ENCODE results near the gene CSF3. TPM values are rescaled to one million over a fixed set of nuclear protein-coding genes. Genes with fewer than 3 reads are reported as not detected.
A peak's percentile ranks its signal among the peaks of the same experiment; 100 is the strongest.

Gene CSF3
- 1.9 TPM for total RNA-seq
- long read RNA-seq, result 0 reads

- Histone ChIP-seq H3K36me3 (peaks cover 13% of the 10 kb centered on the region), H3K4me3 (peak within 1 kb of the TSS; percentile 14), H3K9me3 (no peaks in the 10 kb centered on the region), H3K4me1 (peaks cover 57% of the 10 kb centered on the region), H3K27ac (peak within 1 kb of the TSS; percentile 68), H3K27me3 (ENCODE audit: low read depth) (no peaks in the 10 kb centered on the region)
- no peak for DNase-seq
- intact Hi-C loops (cut with DNase I), result no loop called here
- peak; percentile 74 to 76 for ATAC-seq
- no peak for TF ChIP-seq CTCF (IDR thresholded peaks at IDR 0.05)
Measured at GRCh38 chr17:40015005-40015997, at the start of gene CSF3. TSS of gene CSF3 (plus strand) at chr17:40015440. CDS start at chr17:40015475, 35 bp downstream.

- Histone ChIP-seq H3K4me3 (no peak overlapping the region), H3K4me1 (no peaks in the 10 kb centered on the region), H3K27me3 (ENCODE audit: low read depth) (no peaks in the 10 kb centered on the region), H3K36me3 (no peaks in the 10 kb centered on the region), H3K9me3 (no peaks in the 10 kb centered on the region), H3K27ac (no peak overlapping the region)
- ATAC-seq, result no peak
- no peak for TF ChIP-seq CTCF (IDR thresholded peaks at IDR 0.05)
- intact Hi-C loops (cut with DNase I), result no loop called here
- DNase-seq, result no peak
Measured at GRCh38 chr17:39966771-39967170, 48.5 kb upstream of the CSF3 start.

GRCh38 chr17:39968761-39969160 is 46.5 kb upstream of the CSF3 start:
- H3K36me3 ChIP-seq, result no peaks in the 10 kb centered on the region
- no peaks in the 10 kb centered on the region for H3K9me3 ChIP-seq
- ATAC-seq (no peak), DNase-seq (no peak)
- intact Hi-C loops (cut with DNase I), result no loop called here
- no peaks in the 10 kb centered on the region for H3K27me3 ChIP-seq (ENCODE audit: low read depth)
- no peak overlapping the region for H3K4me3 ChIP-seq
- TF ChIP-seq CTCF (IDR thresholded peaks at IDR 0.05), result no peak
- no peak overlapping the region for H3K27ac ChIP-seq
- H3K4me1 ChIP-seq, result no peaks in the 10 kb centered on the region

GRCh38 chr17:39969375-39969774 is 45.9 kb upstream of the CSF3 start:
- no peak overlapping the region for H3K4me3 ChIP-seq
- TF ChIP-seq CTCF (IDR thresholded peaks at IDR 0.05), result no peak
- H3K27me3 ChIP-seq (ENCODE audit: low read depth), result no peaks in the 10 kb centered on the region
- ATAC-seq (no peak), DNase-seq (no peak)
- no peaks in the 10 kb centered on the region for H3K36me3 ChIP-seq
- H3K9me3 ChIP-seq, result no peaks in the 10 kb centered on the region
- H3K27ac ChIP-seq, result no peak overlapping the region
- H3K4me1 ChIP-seq, result no peaks in the 10 kb centered on the region
- intact Hi-C loops (cut with DNase I), result no loop called here

- H3K4me3 ChIP-seq, result no peak overlapping the region
- no peak for ATAC-seq
- no peak overlapping the region for H3K27ac ChIP-seq
- intact Hi-C loops (cut with DNase I), result no loop called here
- no peaks in the 10 kb centered on the region for H3K27me3 ChIP-seq (ENCODE audit: low read depth)
- H3K36me3 ChIP-seq, result no peaks in the 10 kb centered on the region
- no peak for TF ChIP-seq CTCF (IDR thresholded peaks at IDR 0.05)
- H3K4me1 ChIP-seq, result no peaks in the 10 kb centered on the region
- no peak for DNase-seq
- H3K9me3 ChIP-seq, result no peaks in the 10 kb centered on the region
Measured at GRCh38 chr17:39970157-39970692, 45.0 kb upstream of the CSF3 start.
